Spleen (tissue), 11 donors: ENCODE data around the gene TRIM56. TPM values are rescaled to one million over a fixed set of nuclear protein-coding genes. Genes with fewer than 3 reads are reported as not detected.

ENCODE experiments used
- DNase-seq: peaks from one replicate; pipeline ENCODE4 v3.0.0-alpha.2; 2020
- H3K27ac ChIP-seq, 8 donors: fragments of 200-600 bp; sonication (generic) in 7 of 8; 1 replicate in 4 of 8; 2 replicates in 4 of 8; pipeline versions ENCODE4 v1.5.0 to v1.8.0; 2016 to 2021; ENCODE audit warnings: inconsistent platforms in 4 of 8, mild to moderate bottlenecking in 4 of 8, moderate library complexity in 1 of 8
- H3K27me3 ChIP-seq, 7 donors: fragments of 200-600 bp; sonication (generic) in 6 of 7; replicated peaks in 1 of 7; 1 replicate in 4 of 7; 2 replicates in 3 of 7; pipeline versions ENCODE4 v1.5.0 to v1.8.0; 2016 to 2021; ENCODE audit warnings: inconsistent platforms in 3 of 7, mild to moderate bottlenecking in 1 of 7
- H3K36me3 ChIP-seq, 6 donors: fragments of 200-600 bp; sonication (generic) in 5 of 6; 1 replicate in 4 of 6; 2 replicates in 2 of 6; pipeline versions ENCODE4 v1.5.0 to v1.8.0; 2016 to 2021; ENCODE audit warnings: inconsistent platforms in 2 of 6
- H3K4me1 ChIP-seq, 6 donors: fragments of 200-600 bp; sonication (generic) in 5 of 6; 1 replicate in 3 of 6; 2 replicates in 3 of 6; pipeline versions ENCODE4 v1.5.0 to v1.8.0; 2016 to 2021; ENCODE audit warnings: inconsistent platforms in 3 of 6
- H3K4me3 ChIP-seq, 8 donors: fragments of 200-600 bp; sonication (generic) in 7 of 8; 1 replicate in 4 of 8; 2 replicates in 4 of 8; pipeline versions ENCODE4 v1.5.0 to v1.8.0; 2016 to 2021; ENCODE audit warnings: inconsistent platforms in 4 of 8, mild to moderate bottlenecking in 4 of 8, moderate library complexity in 2 of 8
- H3K9me3 ChIP-seq, 8 donors: fragments of 200-600 bp; sonication (generic) in 7 of 8; 1 replicate in 4 of 8; 2 replicates in 4 of 8; pipeline versions ENCODE4 v1.5.0 to v1.8.0; 2016 to 2021; ENCODE audit warnings: inconsistent platforms in 4 of 8
- CTCF ChIP-seq, 11 experiments: fragments of 200-600 bp in 7 of 11; fragments of 450-650 bp in 4 of 11; sonication (generic) in 4 of 11; IDR thresholded peaks in 8 of 11; conservative IDR thresholded peaks in 3 of 11; 1 replicate in 7 of 11; 2 replicates in 4 of 11; pipeline versions ENCODE4 v1.4.0 to v1.8.0; 2016 to 2021; ENCODE audit warnings: antibody characterized with exemption in 11 of 11, inconsistent platforms in 4 of 11, mild to moderate bottlenecking in 1 of 11
- POLR2A ChIP-seq, 3 donors: fragments of 450-650 bp; IDR thresholded peaks; one replicate each; pipeline ENCODE4 v1.5.1; 2017; ENCODE audit warnings: antibody characterized with exemption in 3 of 3, mild to moderate bottlenecking in 1 of 3
- POLR2AphosphoS5 ChIP-seq, 3 donors: sonication (generic); formaldehyde crosslinking; IDR thresholded peaks; one replicate each; pipeline ENCODE4 v1.5.1; 2017; ENCODE audit warnings: antibody characterized with exemption in 3 of 3
- WGBS, 5 donors: extraction: QIAGEN DNeasy Blood & Tissue Kit in 3 of 5; methylation state at CpG; one replicate each; pipeline versions ENCODE4 v1.1.5 to v1.1.7; 2013 to 2018; 5-methylcytosine and 5-hydroxymethylcytosine counted together
- intact Hi-C: fragments of 100-400 bp; cut with DNase I; formaldehyde crosslinking; loops from one replicate; pipeline ENCODE4 v1.15.0; 2023; ENCODE audit warnings: low total_unique reads
- polyA plus RNA-seq, 3 donors: library from polyadenylated mRNA; stranded (reverse); fragments of 200-250 nt; gene quantifications; one replicate each; pipeline ENCODE4 v1.2.1, GENCODE V29; 2013
- total RNA-seq, 7 donors: library from RNA; depleted of rRNA in 3 of 7; stranded (reverse); fragments of >200 nt in 3 of 7; fragmentation: NEBNext Ultra II Directional in 4 of 7; extraction: Animal tissue kit (Norgen Biotek cat#: 25700) in 4 of 7; gene quantifications; one replicate each; pipeline versions ENCODE4 v1.1.0 to v1.2.1, GENCODE V29; 2016 to 2021
- donor health status: healthy with polysubstance abuse.
- donor health status: DM: no; HTN: no; CAD: no; lungs with moderate emphysema.
- donor health status: DM: no; HTN: no; CAD: no.
- donor health status: Bipolar disorder and iron deficiency.
- donor health status: healthy.
- donor health status: DM: no; HTN: no; CAD: no.
- donor health status: DM: yes; HTN: yes; CAD: no.

Gene TRIM56
- total and polyA plus RNA-seq, 10 donors = 5.0 to 82.2 (median 38.5) TPM

GRCh38 chr7:101115215-101115614 is 29.9 kb downstream of the TRIM56 start:
- Histone ChIP-seq H3K4me1 (peaks cover 0 to 18% (median 3%) of the 10 kb centered on the region in 6 donors), H3K27ac (no peak overlapping the region), H3K4me3 (no peak overlapping the region), H3K9me3 (no peaks in the 10 kb centered on the region), H3K27me3 (peaks cover 0 to 9% (median 0%) of the 10 kb centered on the region in 7 donors), H3K36me3 (no peaks in the 10 kb centered on the region)
- intact Hi-C loops = no loop called here
- no peak for DNase-seq
- TF ChIP-seq POLR2A (IDR thresholded peaks at IDR 0.05) (no peak), CTCF (IDR thresholded peaks at IDR 0.05 in 8 of 11, conservative IDR thresholded peaks at IDR 0.05 in 3 of 11) (no peak), POLR2AphosphoS5 (IDR thresholded peaks at IDR 0.05) (no peak)
- WGBS, 5 donors = 81 to 95% (median 84%) methylated on average over 3 of the region's 3 CpGs

GRCh38 chr7:101116898-101117297 is 31.6 kb downstream of the TRIM56 start:
- Histone ChIP-seq H3K9me3 (no peaks in the 10 kb centered on the region), H3K4me3 (no peak overlapping the region), H3K36me3 (no peaks in the 10 kb centered on the region), H3K4me1 (peaks cover 0 to 18% (median 5%) of the 10 kb centered on the region in 6 donors), H3K27me3 (peaks cover 0 to 11% (median 0%) of the 10 kb centered on the region in 7 donors), H3K27ac (peak overlapping the region in 2 of 8 donors; percentile 18 to 40)
- TF ChIP-seq POLR2AphosphoS5 (IDR thresholded peaks at IDR 0.05) = no peak
- no peak for TF ChIP-seq CTCF (IDR thresholded peaks at IDR 0.05 in 8 of 11, conservative IDR thresholded peaks at IDR 0.05 in 3 of 11)
- TF ChIP-seq POLR2A (IDR thresholded peaks at IDR 0.05) = no peak
- intact Hi-C loops = no loop called here
- DNase-seq = no peak
- WGBS, 5 donors = 67 to 86% (median 82%) methylated on average over 10 of the region's 10 CpGs

- Histone ChIP-seq H3K27me3 (peaks cover 0 to 30% (median 0%) of the 10 kb centered on the region in 7 donors), H3K9me3 (no peaks in the 10 kb centered on the region), H3K27ac (no peak overlapping the region), H3K4me3 (no peak overlapping the region), H3K4me1 (peaks cover 0 to 26% (median 12%) of the 10 kb centered on the region in 6 donors), H3K36me3 (no peaks in the 10 kb centered on the region)
- intact Hi-C loops = no loop called here
- WGBS, 5 donors = 73 to 91% (median 78%) methylated on average over 3 of the region's 3 CpGs
- no peak for TF ChIP-seq POLR2AphosphoS5 (IDR thresholded peaks at IDR 0.05)
- TF ChIP-seq CTCF (IDR thresholded peaks at IDR 0.05 in 8 of 11, conservative IDR thresholded peaks at IDR 0.05 in 3 of 11) = no peak
- no peak for TF ChIP-seq POLR2A (IDR thresholded peaks at IDR 0.05)
- no peak for DNase-seq
Observed at GRCh38 chr7:101118856-101119255, 33.6 kb downstream of the TRIM56 start.

- no peak overlapping the region for H3K27ac ChIP-seq
- intact Hi-C loops = no loop called here
- 52 to 61% (median 55%) methylated on average over 10 of the region's 10 CpGs for WGBS, 5 donors
- no peaks in the 10 kb centered on the region for H3K36me3 ChIP-seq
- TF ChIP-seq POLR2A (IDR thresholded peaks at IDR 0.05) (no peak), CTCF (IDR thresholded peaks at IDR 0.05 in 8 of 11, conservative IDR thresholded peaks at IDR 0.05 in 3 of 11) (no peak), POLR2AphosphoS5 (IDR thresholded peaks at IDR 0.05) (no peak)
- no peaks in the 10 kb centered on the region for H3K9me3 ChIP-seq
- H3K4me1 ChIP-seq = peaks cover 0 to 33% (median 16%) of the 10 kb centered on the region in 6 donors
- H3K27me3 ChIP-seq = peaks cover 0 to 40% (median 0%) of the 10 kb centered on the region in 7 donors
- no peak overlapping the region for H3K4me3 ChIP-seq
- no peak for DNase-seq
Observed at GRCh38 chr7:101119876-101120275, 34.6 kb downstream of the TRIM56 start.
